ENCODE measurements around the gene RGS10. TPM values are rescaled to one million over a fixed set of nuclear protein-coding genes. Genes with fewer than 3 reads are reported as not detected.

RGS10 gene
- polyA plus RNA-seq, 3 donors = 57.1 to 87.2 (median 75.8) TPM

DNA sequence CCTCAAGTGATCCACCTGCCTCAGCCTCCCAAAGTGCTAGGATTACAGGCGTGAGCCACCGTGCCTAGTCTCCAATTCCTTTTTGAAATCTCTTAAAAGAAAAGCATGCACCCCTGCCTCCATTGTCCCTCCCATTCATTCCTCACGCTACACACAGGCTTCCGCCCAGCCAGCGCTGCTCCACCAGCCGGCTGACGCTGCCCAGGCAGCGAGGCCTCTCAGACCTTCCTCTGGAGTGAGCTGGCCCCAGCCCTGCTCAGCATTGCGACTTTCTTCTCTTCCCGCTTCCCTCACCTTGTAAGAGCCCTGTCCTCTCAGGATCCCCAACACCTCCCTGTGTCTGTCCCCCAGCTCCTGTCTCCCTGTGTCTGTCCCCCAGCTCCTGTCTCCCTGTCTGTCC is 23.6 kb downstream of the RGS10 start:
- Histone ChIP-seq H3K9me3 (replicated peaks in 1 of 2; ENCODE audit: control insufficient read depth in 1 of 2, insufficient read depth in 1 of 2, low read length in 2 of 2) (no peaks in the 10 kb centered on the region), H3K4me1 (ENCODE audit: control insufficient read depth in 1 of 2, insufficient read depth in 2 of 2, low read length in 2 of 2) (peaks cover 33 to 37% of the 10 kb centered on the region in 2 donors), H4K20me1 (ENCODE audit: insufficient read depth, low read length) (peaks cover 9% of the 10 kb centered on the region), H2AFZ (ENCODE audit: insufficient read depth, low read depth, low read length, poor library complexity, severe bottlenecking) (no peak overlapping the region), H3K27ac (ENCODE audit: low read depth in 1 of 2, low read length in 2 of 2) (no peak overlapping the region), H3K4me3 (replicated peaks in 1 of 3; ENCODE audit: low read depth in 2 of 3, low read length in 3 of 3) (no peak overlapping the region), H3K27me3 (ENCODE audit: control insufficient read depth in 2 of 2, insufficient read depth in 2 of 2, low read length in 2 of 2) (no peaks in the 10 kb centered on the region), H3K4me2 (replicated peaks; ENCODE audit: extremely low read depth, low read length, poor library complexity, severe bottlenecking) (no peak overlapping the region), H3K9ac (ENCODE audit: insufficient read depth, low read length, poor library complexity, severe bottlenecking) (no peak overlapping the region), H3K79me2 (ENCODE audit: insufficient read depth, low read length) (no peaks in the 10 kb centered on the region), H3K36me3 (replicated peaks in 1 of 2; ENCODE audit: control insufficient read depth in 1 of 2, insufficient read depth in 2 of 2, low read length in 2 of 2) (peaks cover 17 to 60% of the 10 kb centered on the region in 2 donors)
- H3K36me3 Mint-ChIP-seq = peaks cover 55 to 76% of the 10 kb centered on the region in 2 donors
- peaks cover 0 to 2% (median 0%) of the 10 kb centered on the region in 7 donors for H3K9me3 Mint-ChIP-seq
- peak overlapping the region in 5 of 7 donors; percentile 46 to 88 (median 84) for H3K27ac Mint-ChIP-seq
- 91% methylated on average over 8 of the region's 10 CpGs for WGBS (ENCODE audit: insufficient coverage)
- DNase-seq = no peak
- H3K4me1 Mint-ChIP-seq = peaks cover 39% of the 10 kb centered on the region
- intact Hi-C loops (cut with micrococcal nuclease) = no loop called here
- peaks cover 2 to 3% (median 2%) of the 10 kb centered on the region in 3 donors for H3K27me3 Mint-ChIP-seq (ENCODE audit: low read depth in 3 of 3)
- TF ChIP-seq, protein P1, sequence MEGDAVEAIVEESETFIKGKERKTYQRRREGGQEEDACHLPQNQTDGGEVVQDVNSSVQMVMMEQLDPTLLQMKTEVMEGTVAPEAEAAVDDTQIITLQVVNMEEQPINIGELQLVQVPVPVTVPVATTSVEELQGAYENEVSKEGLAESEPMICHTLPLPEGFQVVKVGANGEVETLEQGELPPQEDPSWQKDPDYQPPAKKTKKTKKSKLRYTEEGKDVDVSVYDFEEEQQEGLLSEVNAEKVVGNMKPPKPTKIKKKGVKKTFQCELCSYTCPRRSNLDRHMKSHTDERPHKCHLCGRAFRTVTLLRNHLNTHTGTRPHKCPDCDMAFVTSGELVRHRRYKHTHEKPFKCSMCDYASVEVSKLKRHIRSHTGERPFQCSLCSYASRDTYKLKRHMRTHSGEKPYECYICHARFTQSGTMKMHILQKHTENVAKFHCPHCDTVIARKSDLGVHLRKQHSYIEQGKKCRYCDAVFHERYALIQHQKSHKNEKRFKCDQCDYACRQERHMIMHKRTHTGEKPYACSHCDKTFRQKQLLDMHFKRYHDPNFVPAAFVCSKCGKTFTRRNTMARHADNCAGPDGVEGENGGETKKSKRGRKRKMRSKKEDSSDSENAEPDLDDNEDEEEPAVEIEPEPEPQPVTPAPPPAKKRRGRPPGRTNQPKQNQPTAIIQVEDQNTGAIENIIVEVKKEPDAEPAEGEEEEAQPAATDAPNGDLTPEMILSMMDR (IDR thresholded peaks at IDR 0.05) = no peak
- peak overlapping the region in 1 of 2 donors; percentile 43 for H3K4me3 Mint-ChIP-seq

DNA sequence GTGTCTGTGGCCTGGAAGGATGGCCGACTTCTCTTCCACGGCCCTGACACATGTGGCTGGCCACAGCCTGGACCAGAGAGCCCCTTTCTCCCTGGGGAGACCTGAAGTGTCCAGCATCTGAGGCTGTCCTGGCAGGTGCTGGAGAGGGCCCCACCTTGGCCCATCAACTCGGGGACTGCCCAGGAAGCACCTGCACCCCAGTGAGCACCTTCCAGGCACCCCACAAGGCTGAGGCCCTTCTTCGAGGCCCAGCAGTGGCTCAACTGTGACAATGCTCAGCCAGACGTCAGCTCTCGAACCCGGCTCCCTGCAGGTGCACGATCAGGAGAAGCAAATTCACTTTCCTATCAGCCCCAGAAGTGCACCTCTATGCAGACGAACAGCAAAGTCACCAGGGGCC is 24.3 kb downstream of the RGS10 start:
- peak overlapping the region; percentile 68 to 83 for H3K27ac ChIP-seq (ENCODE audit: low read depth in 1 of 2, low read length in 2 of 2)
- H3K36me3 Mint-ChIP-seq = peaks cover 54 to 76% of the 10 kb centered on the region in 2 donors
- peaks cover 14 to 59% of the 10 kb centered on the region in 2 donors for H3K36me3 ChIP-seq (replicated peaks in 1 of 2; ENCODE audit: control insufficient read depth in 1 of 2, insufficient read depth in 2 of 2, low read length in 2 of 2)
- H3K4me1 ChIP-seq (ENCODE audit: control insufficient read depth in 1 of 2, insufficient read depth in 2 of 2, low read length in 2 of 2) = peaks cover 33 to 37% of the 10 kb centered on the region in 2 donors
- no peak overlapping the region for H3K4me3 Mint-ChIP-seq
- H3K4me1 Mint-ChIP-seq = peaks cover 39% of the 10 kb centered on the region
- H3K79me2 ChIP-seq (ENCODE audit: insufficient read depth, low read length) = no peaks in the 10 kb centered on the region
- H3K9ac ChIP-seq (ENCODE audit: insufficient read depth, low read length, poor library complexity, severe bottlenecking) = peak overlapping the region; percentile 57
- peak overlapping the region in 6 of 7 donors; percentile 37 to 90 (median 84) for H3K27ac Mint-ChIP-seq
- H3K9me3 ChIP-seq (replicated peaks in 1 of 2; ENCODE audit: control insufficient read depth in 1 of 2, insufficient read depth in 1 of 2, low read length in 2 of 2) = no peaks in the 10 kb centered on the region
- peak overlapping the region; percentile 1 for H2AFZ ChIP-seq (ENCODE audit: insufficient read depth, low read depth, low read length, poor library complexity, severe bottlenecking)
- H3K4me3 ChIP-seq (replicated peaks in 1 of 3; ENCODE audit: low read depth in 2 of 3, low read length in 3 of 3) = peak overlapping the region in 1 of 3 experiments; percentile 68
- no peak for DNase-seq
- H3K4me2 ChIP-seq (replicated peaks; ENCODE audit: extremely low read depth, low read length, poor library complexity, severe bottlenecking) = peak overlapping the region; percentile 73
- 36% methylated on average over 6 of the region's 9 CpGs for WGBS (ENCODE audit: insufficient coverage)
- intact Hi-C loops (cut with micrococcal nuclease) = no loop called here
- no peaks in the 10 kb centered on the region for H3K27me3 ChIP-seq (ENCODE audit: control insufficient read depth in 2 of 2, insufficient read depth in 2 of 2, low read length in 2 of 2)
- TF ChIP-seq, protein P1 (IDR thresholded peaks at IDR 0.05) = no peak
- peaks cover 0 to 2% (median 0%) of the 10 kb centered on the region in 7 donors for H3K9me3 Mint-ChIP-seq
- H3K27me3 Mint-ChIP-seq (ENCODE audit: low read depth in 3 of 3) = peaks cover 2 to 5% (median 3%) of the 10 kb centered on the region in 3 donors
- peaks cover 7% of the 10 kb centered on the region for H4K20me1 ChIP-seq (ENCODE audit: insufficient read depth, low read length)
